ENCODE data around the gene DGKD. TPM values are rescaled to one million over a fixed set of nuclear protein-coding genes. Genes with fewer than 3 reads are reported as not detected.

Gene DGKD
- total and polyA plus RNA-seq, 10 donors, result 21.9 to 120 (median 71.9) TPM

- Histone ChIP-seq H3K27ac (peak overlapping the region; percentile 61 to 90 (median 84)), H3K27me3 (replicated peaks in 1 of 7) (no peaks in the 10 kb centered on the region), H3K4me1 (peaks cover 49 to 92% (median 78%) of the 10 kb centered on the region in 6 donors), H3K9me3 (no peaks in the 10 kb centered on the region), H3K36me3 (no peaks in the 10 kb centered on the region), H3K4me3 (peak overlapping the region in 6 of 8 donors; percentile 18 to 89 (median 75))
- TF ChIP-seq CTCF (IDR thresholded peaks at IDR 0.05 in 8 of 11, conservative IDR thresholded peaks at IDR 0.05 in 3 of 11), result no peak
- no peak for TF ChIP-seq POLR2A (IDR thresholded peaks at IDR 0.05)
- no peak for TF ChIP-seq POLR2AphosphoS5 (IDR thresholded peaks at IDR 0.05)
- WGBS, 5 donors, result 61 to 72% (median 67%) methylated on average over 22 of the region's 22 CpGs
- intact Hi-C loops (cut with DNase I; ENCODE audit: low total_unique reads), result no loop called here
- peak; percentile 86 for DNase-seq
Observed at GRCh38 chr2:233353101-233353768, 1.1 kb upstream of the DGKD start.

- intact Hi-C loops (cut with DNase I; ENCODE audit: low total_unique reads), result no loop called here
- 0 to 5% (median 1%) methylated on average over 4 to 77 of the region's 77 CpGs; no CpG with 5 or more reads in 1 of the 5 donors for WGBS, 5 donors
- Histone ChIP-seq H3K27ac (peak overlapping the region in 4 of 8 donors; percentile 78 to 90 (median 88)), H3K9me3 (no peaks in the 10 kb centered on the region), H3K4me1 (peaks cover 46 to 92% (median 79%) of the 10 kb centered on the region in 6 donors), H3K36me3 (no peaks in the 10 kb centered on the region), H3K27me3 (replicated peaks in 1 of 7) (no peaks in the 10 kb centered on the region), H3K4me3 (peak overlapping the region; percentile 61 to 89 (median 76))
- no peak for TF ChIP-seq POLR2AphosphoS5 (IDR thresholded peaks at IDR 0.05)
- no peak for TF ChIP-seq POLR2A (IDR thresholded peaks at IDR 0.05)
- TF ChIP-seq CTCF (IDR thresholded peaks at IDR 0.05 in 8 of 11, conservative IDR thresholded peaks at IDR 0.05 in 3 of 11), result no peak
- no peak for DNase-seq
Observed at GRCh38 chr2:233354500-233354924, 218 bp downstream of the DGKD start.

- WGBS, 5 donors, result 6 to 11% (median 7%) methylated on average over 22 to 46 of the region's 46 CpGs
- peak overlapping the region; percentile 19 to 90 (median 67) for H3K27ac ChIP-seq
- H3K4me1 ChIP-seq, result peaks cover 41 to 92% (median 78%) of the 10 kb centered on the region in 6 donors
- H3K27me3 ChIP-seq (replicated peaks in 1 of 7), result no peaks in the 10 kb centered on the region
- intact Hi-C loops (cut with DNase I; ENCODE audit: low total_unique reads), result no loop called here
- TF ChIP-seq POLR2AphosphoS5 (IDR thresholded peaks at IDR 0.05), result no peak
- no peak for TF ChIP-seq POLR2A (IDR thresholded peaks at IDR 0.05)
- no peak for TF ChIP-seq CTCF (IDR thresholded peaks at IDR 0.05 in 8 of 11, conservative IDR thresholded peaks at IDR 0.05 in 3 of 11)
- DNase-seq, result peak; percentile 88
- H3K4me3 ChIP-seq, result peak overlapping the region; percentile 61 to 89 (median 76)
- no peaks in the 10 kb centered on the region for H3K36me3 ChIP-seq
- no peaks in the 10 kb centered on the region for H3K9me3 ChIP-seq
Observed at GRCh38 chr2:233354971-233355574, 779 bp downstream of the DGKD start.

GRCh38 chr2:233355916-233356315 lies 1.6 kb downstream of the DGKD start:
- H3K27ac ChIP-seq, result peak overlapping the region in 7 of 8 donors; percentile 59 to 90 (median 78)
- DNase-seq, result no peak
- H3K4me3 ChIP-seq, result peak overlapping the region in 7 of 8 donors; percentile 61 to 89 (median 79)
- intact Hi-C loops (cut with DNase I; ENCODE audit: low total_unique reads), result no loop called here
- peaks cover 41 to 92% (median 76%) of the 10 kb centered on the region in 6 donors for H3K4me1 ChIP-seq
- H3K9me3 ChIP-seq, result no peaks in the 10 kb centered on the region
- no peaks in the 10 kb centered on the region for H3K27me3 ChIP-seq (replicated peaks in 1 of 7)
- no peak for TF ChIP-seq POLR2A (IDR thresholded peaks at IDR 0.05)
- no peak for TF ChIP-seq CTCF (IDR thresholded peaks at IDR 0.05 in 8 of 11, conservative IDR thresholded peaks at IDR 0.05 in 3 of 11)
- TF ChIP-seq POLR2AphosphoS5 (IDR thresholded peaks at IDR 0.05), result no peak
- 85 to 94% (median 89%) methylated on average over 10 of the region's 10 CpGs for WGBS, 5 donors
- no peaks in the 10 kb centered on the region for H3K36me3 ChIP-seq

All from spleen (tissue), 11 donors.